Caco-2 (cell line): Measurements from ENCODE around the gene ADH1C. TPM values are rescaled to one million over a fixed set of nuclear protein-coding genes. Genes with fewer than 3 reads are reported as not detected.

Experiments
- BruUV-seq: library from RNA; stranded (reverse); fragments of 400-500 nt; replicated peaks from 2 replicates; lab custom pipeline; 2021; lab: Mats Ljungman, UMichigan
- CTCF ChIA-PET: fragments of 300-600 bp; sonication (Branson Sonifier 250); formaldehyde crosslinking; loops from one replicate; lab custom pipeline; 2022; ENCODE audit warnings: antibody characterized with exemption; lab: Charles Lee
- POLR2A ChIA-PET: fragments of 300-600 bp; sonication (Branson Sonifier 250); formaldehyde crosslinking; loops from one replicate; lab custom pipeline; 2022; ENCODE audit warnings: antibody characterized with exemption; lab: Charles Lee
- DNase-seq, 2 experiments: peaks; one replicate each; pipeline versions ENCODE4 v3.0.0 to v3.0.0-alpha.2; 2020 to 2022
- H3K27me3 ChIP-seq: replicated peaks from 2 replicates; pipeline ENCODE4 v1.6.0; 2011; ENCODE audit warnings: low read length; ENCODE audit not compliant: control insufficient read depth, insufficient read depth
- H3K36me3 ChIP-seq: 2 replicates; pipeline ENCODE4 v1.5.1; 2011; ENCODE audit warnings: low read length; ENCODE audit not compliant: control insufficient read depth, insufficient read depth
- H3K4me1 ChIP-seq: fragments of 250-450 bp; sonication (Bioruptor Pico); 2 replicates; pipeline ENCODE4 v1.5.1; 2020; ENCODE audit warnings: mild to moderate bottlenecking
- H3K4me3 ChIP-seq: 2 replicates; pipeline ENCODE4 v1.5.1; 2011; ENCODE audit warnings: low read depth, mild to moderate bottlenecking, control low read depth, low read length
- H3K9me3 ChIP-seq: fragments of 250-450 bp; sonication (Bioruptor Pico); 2 replicates; pipeline ENCODE4 v1.5.1; 2020; ENCODE audit warnings: mild to moderate bottlenecking, moderate library complexity
- H3K27ac Mint-ChIP-seq: one replicate; pipeline ENCODE4 v1.8.0; 2022; ENCODE audit warnings: mixed read lengths; ENCODE audit not compliant: unreplicated experiment
- H3K27me3 Mint-ChIP-seq: one replicate; pipeline ENCODE4 v1.8.0; 2022; ENCODE audit warnings: mixed read lengths; ENCODE audit not compliant: insufficient read depth, unreplicated experiment
- H3K36me3 Mint-ChIP-seq: one replicate; pipeline ENCODE4 v1.8.0; 2022; ENCODE audit warnings: mild to moderate bottlenecking, mixed read lengths; ENCODE audit not compliant: insufficient read depth, unreplicated experiment
- H3K4me1 Mint-ChIP-seq: one replicate; pipeline ENCODE4 v1.8.0; 2022; ENCODE audit warnings: low read depth, mixed read lengths; ENCODE audit not compliant: unreplicated experiment
- H3K4me3 Mint-ChIP-seq: one replicate; pipeline ENCODE4 v1.8.0; 2022; ENCODE audit warnings: mild to moderate bottlenecking, moderate library complexity, mixed read lengths; ENCODE audit not compliant: unreplicated experiment
- H3K9me3 Mint-ChIP-seq: one replicate; pipeline ENCODE4 v1.8.0; 2022; ENCODE audit warnings: mixed read lengths; ENCODE audit not compliant: unreplicated experiment
- intact Hi-C: fragments of 100-400 bp; cut with micrococcal nuclease; formaldehyde crosslinking; loops from one replicate; pipeline ENCODE4 v1.10.0; 2022; ENCODE audit not compliant: unreplicated experiment
- total RNA-seq: library from RNA; stranded (reverse); gene quantifications from 2 replicates; pipeline ENCODE4 v1.2.3, GENCODE V29; 2022
- TF ChIP-seq, protein P1 (sequence below), 2 experiments: fragments of 200-600 bp in 1 of 2; IDR thresholded peaks; 1 replicate in 1 of 2; 2 replicates in 1 of 2; pipeline versions ENCODE4 v1.5.1 to v1.8.0; 2011 to 2022; ENCODE audit warnings: antibody characterized with exemption in 1 of 2, control low read depth in 1 of 2, inconsistent platforms in 1 of 2, low read depth in 1 of 2, low read length in 1 of 2, mild to moderate bottlenecking in 1 of 2, moderate library complexity in 1 of 2; ENCODE audit not compliant: insufficient read depth in 1 of 2, severe bottlenecking in 1 of 2, unreplicated experiment in 1 of 2

The ADH1C gene
- total RNA-seq, 1 experiment from 2014 or later, result 0.23 TPM

DNA sequence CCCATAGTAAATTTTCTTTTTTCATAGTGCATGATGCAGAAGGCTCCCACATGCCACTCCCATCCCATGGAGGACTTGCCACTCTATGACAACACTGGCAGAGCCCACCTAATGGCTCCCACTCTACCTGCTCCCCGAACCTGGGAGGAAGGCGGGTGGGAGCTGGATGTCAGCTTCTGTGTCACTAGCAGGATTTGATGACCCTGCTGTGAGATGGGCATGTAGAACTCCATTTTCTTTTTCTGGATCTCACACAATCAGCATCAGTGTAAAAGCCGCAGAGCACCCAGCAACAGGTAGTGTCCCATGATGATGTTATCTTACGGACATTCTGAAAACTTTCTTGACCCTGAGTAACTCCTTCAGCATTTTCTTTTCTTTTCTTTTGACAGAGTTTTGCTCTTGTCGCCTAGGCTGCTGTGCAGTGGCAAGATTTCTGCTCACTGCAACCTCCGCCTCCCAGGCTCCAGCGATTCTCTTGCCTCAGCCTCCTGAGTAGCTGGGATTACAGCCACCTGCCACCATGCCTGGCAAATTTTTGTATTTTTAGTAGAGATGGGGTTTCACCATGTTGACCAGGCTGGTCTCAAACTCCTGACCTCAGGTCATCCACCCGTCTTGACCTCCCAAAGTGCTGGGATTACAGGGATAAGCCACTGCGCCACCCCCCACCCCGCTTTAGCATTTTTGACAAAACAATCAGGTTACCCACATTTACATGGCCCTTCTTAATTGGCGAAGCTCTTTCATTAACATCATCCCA, 46.7 kb downstream of the ADH1C start:
- H3K4me1 ChIP-seq, result no peaks in the 10 kb centered on the region
- intact Hi-C loops, result loop anchor here (2.0 kb wide), 1 partner anchor 17 kb away; no protein-coding TSS in a partner anchor
- H3K27me3 Mint-ChIP-seq, result no peaks in the 10 kb centered on the region
- DNase-seq, result no peak
- H3K9me3 ChIP-seq, result no peaks in the 10 kb centered on the region
- H3K4me3 ChIP-seq, result no peak overlapping the region
- no peaks in the 10 kb centered on the region for H3K4me1 Mint-ChIP-seq
- POLR2A ChIA-PET, result no interaction called here
- no peak overlapping the region for H3K27ac Mint-ChIP-seq
- H3K36me3 ChIP-seq, result no peaks in the 10 kb centered on the region
- H3K27me3 ChIP-seq, result no peaks in the 10 kb centered on the region
- no peak overlapping the region for H3K4me3 Mint-ChIP-seq
- TF ChIP-seq, protein P1, sequence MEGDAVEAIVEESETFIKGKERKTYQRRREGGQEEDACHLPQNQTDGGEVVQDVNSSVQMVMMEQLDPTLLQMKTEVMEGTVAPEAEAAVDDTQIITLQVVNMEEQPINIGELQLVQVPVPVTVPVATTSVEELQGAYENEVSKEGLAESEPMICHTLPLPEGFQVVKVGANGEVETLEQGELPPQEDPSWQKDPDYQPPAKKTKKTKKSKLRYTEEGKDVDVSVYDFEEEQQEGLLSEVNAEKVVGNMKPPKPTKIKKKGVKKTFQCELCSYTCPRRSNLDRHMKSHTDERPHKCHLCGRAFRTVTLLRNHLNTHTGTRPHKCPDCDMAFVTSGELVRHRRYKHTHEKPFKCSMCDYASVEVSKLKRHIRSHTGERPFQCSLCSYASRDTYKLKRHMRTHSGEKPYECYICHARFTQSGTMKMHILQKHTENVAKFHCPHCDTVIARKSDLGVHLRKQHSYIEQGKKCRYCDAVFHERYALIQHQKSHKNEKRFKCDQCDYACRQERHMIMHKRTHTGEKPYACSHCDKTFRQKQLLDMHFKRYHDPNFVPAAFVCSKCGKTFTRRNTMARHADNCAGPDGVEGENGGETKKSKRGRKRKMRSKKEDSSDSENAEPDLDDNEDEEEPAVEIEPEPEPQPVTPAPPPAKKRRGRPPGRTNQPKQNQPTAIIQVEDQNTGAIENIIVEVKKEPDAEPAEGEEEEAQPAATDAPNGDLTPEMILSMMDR (IDR thresholded peaks at IDR 0.05; ENCODE audit: insufficient read depth in 1 of 2, low read depth in 1 of 2, low read length in 1 of 2, severe bottlenecking in 1 of 2, unreplicated experiment in 1 of 2), result no peak
- CTCF ChIA-PET, result no interaction called here
- no peaks in the 10 kb centered on the region for H3K36me3 Mint-ChIP-seq
- BruUV-seq, result no TSS peak
- H3K9me3 Mint-ChIP-seq, result no peaks in the 10 kb centered on the region

DNA sequence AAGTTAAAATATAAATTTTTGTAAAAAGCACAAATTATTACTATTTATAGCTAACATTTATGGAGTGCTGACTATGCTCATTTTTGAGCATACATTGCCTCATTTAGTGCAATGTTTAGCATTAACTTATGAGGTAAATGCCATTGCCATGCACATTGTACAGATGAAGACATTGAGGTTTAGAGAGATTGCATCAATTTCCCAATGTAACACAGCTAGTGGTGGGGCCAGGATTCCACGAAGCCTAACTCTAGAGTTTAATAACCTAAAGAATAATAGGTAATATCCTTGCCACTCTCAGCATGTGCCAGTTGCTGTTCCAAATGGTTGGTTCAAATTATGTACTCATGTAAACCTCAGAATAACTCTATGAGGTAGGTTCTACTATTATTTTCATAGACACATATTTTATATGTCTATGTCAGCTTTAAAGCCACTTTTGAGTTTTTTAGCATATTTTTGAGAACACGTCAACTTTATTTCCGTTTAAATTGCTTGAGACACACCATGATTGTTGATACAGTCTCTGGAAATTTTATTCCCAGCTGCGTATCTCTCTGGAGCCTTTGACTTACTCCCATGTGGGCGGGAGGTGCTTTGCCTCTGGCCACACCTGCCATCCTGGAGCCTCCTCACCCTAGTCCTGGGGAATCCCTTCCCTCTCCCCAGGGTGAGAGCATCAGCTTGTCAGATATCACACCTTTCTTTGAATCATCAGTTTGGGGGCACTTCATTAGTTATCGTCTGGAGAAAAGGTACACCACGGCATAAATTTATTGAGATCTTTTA, 51.0 kb downstream of the ADH1C start:
- no peak overlapping the region for H3K4me3 Mint-ChIP-seq
- Histone ChIP-seq H3K36me3 (no peaks in the 10 kb centered on the region), H3K4me1 (no peaks in the 10 kb centered on the region), H3K4me3 (no peak overlapping the region), H3K27me3 (no peaks in the 10 kb centered on the region), H3K9me3 (no peaks in the 10 kb centered on the region)
- no peak overlapping the region for H3K27ac Mint-ChIP-seq
- DNase-seq, result no peak
- CTCF ChIA-PET, result no interaction called here
- POLR2A ChIA-PET, result no interaction called here
- no TSS peak for BruUV-seq
- no peaks in the 10 kb centered on the region for H3K36me3 Mint-ChIP-seq
- peaks cover 2% of the 10 kb centered on the region for H3K9me3 Mint-ChIP-seq
- H3K4me1 Mint-ChIP-seq, result no peaks in the 10 kb centered on the region
- no peaks in the 10 kb centered on the region for H3K27me3 Mint-ChIP-seq
- intact Hi-C loops, result no loop called here
- TF ChIP-seq, protein P1 (IDR thresholded peaks at IDR 0.05; ENCODE audit: insufficient read depth in 1 of 2, low read depth in 1 of 2, low read length in 1 of 2, severe bottlenecking in 1 of 2, unreplicated experiment in 1 of 2), result no peak

DNA sequence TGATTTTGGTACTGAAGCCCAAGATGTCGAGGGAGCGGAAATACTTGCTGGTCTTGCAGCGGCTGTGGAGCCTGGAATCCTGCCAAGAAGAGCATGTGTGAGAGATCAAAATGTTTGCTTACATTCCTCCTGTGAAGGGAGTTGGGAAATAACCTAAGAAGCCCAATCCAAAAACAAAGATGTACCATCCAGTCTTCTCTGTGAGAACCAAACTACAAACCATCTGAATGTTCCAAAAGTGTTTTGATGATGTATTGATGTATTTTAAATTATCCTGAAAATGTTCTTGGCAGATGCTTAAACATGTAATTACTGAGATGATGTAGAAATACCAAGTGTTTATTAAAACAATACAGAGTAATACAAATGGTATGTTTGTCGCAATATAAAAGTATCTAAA, 51.6 kb downstream of the ADH1C start:
- TF ChIP-seq, protein P1 (IDR thresholded peaks at IDR 0.05; ENCODE audit: insufficient read depth in 1 of 2, low read depth in 1 of 2, low read length in 1 of 2, severe bottlenecking in 1 of 2, unreplicated experiment in 1 of 2), result no peak
- no peaks in the 10 kb centered on the region for H3K4me1 ChIP-seq
- POLR2A ChIA-PET, result no interaction called here
- BruUV-seq, result no TSS peak
- Mint-ChIP-seq H3K27ac (no peak overlapping the region), H3K9me3 (peaks cover 8% of the 10 kb centered on the region), H3K36me3 (no peaks in the 10 kb centered on the region), H3K27me3 (no peaks in the 10 kb centered on the region), H3K4me1 (no peaks in the 10 kb centered on the region), H3K4me3 (no peak overlapping the region)
- CTCF ChIA-PET, result no interaction called here
- no peak overlapping the region for H3K4me3 ChIP-seq
- no peaks in the 10 kb centered on the region for H3K36me3 ChIP-seq
- H3K27me3 ChIP-seq, result no peaks in the 10 kb centered on the region
- no peaks in the 10 kb centered on the region for H3K9me3 ChIP-seq
- no peak for DNase-seq
- intact Hi-C loops, result no loop called here
